WTC11 (cell line): ENCODE results near the gene DCUN1D1. TPM values are rescaled to one million over a fixed set of nuclear protein-coding genes. Genes with fewer than 3 reads are reported as not detected.

ENCODE experiments used
- ATAC-seq: fragments of 200-7000 bp; cut with Tn5 transposase; 2 replicates; pipeline ENCODE4 v1.10.0; 2021; ENCODE audit warnings: mild to moderate bottlenecking, moderate library complexity
- CTCF ChIA-PET: fragments of 300-600 bp; sonication (Branson Sonifier 250); formaldehyde crosslinking; loops from one replicate; lab custom pipeline; 2021; ENCODE audit warnings: antibody characterized with exemption; lab: Charles Lee
- POLR2A ChIA-PET: fragments of 350-600 bp; sonication (Branson Sonifier 250); formaldehyde crosslinking; loops from one replicate; lab custom pipeline; 2021; ENCODE audit warnings: antibody characterized with exemption; lab: Charles Lee
- DNase-seq: peaks from one replicate; pipeline ENCODE4 v3.0.0; 2021; ENCODE audit warnings: low spot score
- H3K27ac Mint-ChIP-seq: 2 replicates; pipeline ENCODE4 v1.8.0; 2021; ENCODE audit warnings: mixed read lengths
- H3K27me3 Mint-ChIP-seq: 2 replicates; pipeline ENCODE4 v1.8.0; 2021; ENCODE audit warnings: low read depth, mild to moderate bottlenecking, moderate library complexity, mixed read lengths
- H3K36me3 Mint-ChIP-seq: 2 replicates; pipeline ENCODE4 v1.8.0; 2021; ENCODE audit warnings: mixed read lengths
- H3K4me1 Mint-ChIP-seq: 2 replicates; pipeline ENCODE4 v1.8.0; 2022; ENCODE audit warnings: mixed read lengths
- H3K4me3 Mint-ChIP-seq: 2 replicates; pipeline ENCODE4 v1.8.0; 2021; ENCODE audit warnings: mild to moderate bottlenecking, moderate library complexity, mixed read lengths
- H3K9me3 Mint-ChIP-seq: 2 replicates; pipeline ENCODE4 v1.8.0; 2021; ENCODE audit warnings: mixed read lengths
- ARID4B ChIP-seq: sonication (generic); formaldehyde crosslinking; IDR thresholded peaks from 2 replicates; pipeline ENCODE4 v1.8.0; 2023; ENCODE audit warnings: missing genetic modification reagents, mild to moderate bottlenecking, borderline replicate concordance
- ATF6 ChIP-seq: sonication (generic); formaldehyde crosslinking; IDR thresholded peaks from 2 replicates; pipeline ENCODE4 v1.8.1; 2023; ENCODE audit warnings: mild to moderate bottlenecking, missing genetic modification reagents
- CTCF ChIP-seq: fragments of 200-600 bp; IDR thresholded peaks from 2 replicates; pipeline ENCODE4 v1.8.0; 2022; ENCODE audit warnings: antibody characterized with exemption
- E2F4 ChIP-seq: sonication (generic); formaldehyde crosslinking; IDR thresholded peaks from 2 replicates; pipeline ENCODE4 v1.8.1; 2022; ENCODE audit warnings: low read depth, mild to moderate bottlenecking, moderate library complexity, missing genetic modification reagents, borderline replicate concordance
- FOXK1 ChIP-seq: sonication (generic); formaldehyde crosslinking; IDR thresholded peaks from 2 replicates; pipeline ENCODE4 v1.8.0; 2022; ENCODE audit warnings: mild to moderate bottlenecking, moderate library complexity, missing genetic modification reagents
- FOXP1 ChIP-seq: sonication (generic); formaldehyde crosslinking; IDR thresholded peaks from 2 replicates; pipeline ENCODE4 v1.8.0; 2022; ENCODE audit warnings: missing genetic modification reagents, mild to moderate bottlenecking, moderate library complexity, borderline replicate concordance
- JUN ChIP-seq: sonication (generic); formaldehyde crosslinking; IDR thresholded peaks from 2 replicates; pipeline ENCODE4 v1.8.0; 2023; ENCODE audit warnings: mild to moderate bottlenecking, missing genetic modification reagents
- NR2C2 ChIP-seq: sonication (generic); formaldehyde crosslinking; IDR thresholded peaks from 2 replicates; pipeline ENCODE4 v1.8.0; 2022; ENCODE audit warnings: mild to moderate bottlenecking, missing genetic modification reagents
- TP53 ChIP-seq: sonication (generic); formaldehyde crosslinking; IDR thresholded peaks from 2 replicates; pipeline ENCODE4 v1.8.1; 2023; ENCODE audit warnings: mild to moderate bottlenecking, missing genetic modification reagents
- ZMAT4 ChIP-seq: fragments of 250-450 bp; sonication (Bioruptor Pico); IDR thresholded peaks from 2 replicates; pipeline ENCODE4 v1.9.0; 2021; ENCODE audit warnings: mild to moderate bottlenecking
- ZNF138 ChIP-seq: sonication (generic); formaldehyde crosslinking; conservative IDR thresholded peaks from 2 replicates; pipeline ENCODE4 v1.8.1; 2022; ENCODE audit warnings: mild to moderate bottlenecking, moderate library complexity, missing genetic modification reagents
- ZNF219 ChIP-seq: sonication (generic); formaldehyde crosslinking; IDR thresholded peaks from 2 replicates; pipeline ENCODE4 v1.8.0; 2023; ENCODE audit warnings: missing genetic modification reagents, mild to moderate bottlenecking, borderline replicate concordance
- ZSCAN18 ChIP-seq: fragments of 250-450 bp; sonication (Bioruptor Pico); IDR thresholded peaks from 2 replicates; pipeline ENCODE4 v2.1.2; 2022; ENCODE audit warnings: mild to moderate bottlenecking, moderate library complexity
- total RNA-seq: library from RNA; stranded (reverse); gene quantifications from 3 replicates; pipeline ENCODE4 v1.2.3, GENCODE V29; 2021

The DCUN1D1 gene
- total RNA-seq, 1 experiment from 2014 or later, result 64.5 TPM

GRCh38 chr3:182937293-182938051, 42.9 kb downstream of the DCUN1D1 start:
- H3K36me3 Mint-ChIP-seq, result peaks cover 8% of the 10 kb centered on the region

More at GRCh38 chr3:182937293-182938051, 42.9 kb downstream of the DCUN1D1 start:
- ATAC-seq (no peak; the same call in 1 of the 2 replicates), DNase-seq (no peak)
- H3K27ac Mint-ChIP-seq, result no peak overlapping the region
- TF ChIP-seq ATF6 (CRISPR knock-in tag) (no peak), CTCF (no peak), FOXP1 (CRISPR knock-in tag) (no peak), FOXK1 (no peak), ZNF138 (no peak), E2F4 (no peak), TP53 (CRISPR knock-in tag) (no peak), ZNF219 (CRISPR knock-in tag) (no peak), ZMAT4 (CRISPR knock-in tag) (no peak), JUN (CRISPR knock-in tag) (no peak), ARID4B (CRISPR knock-in tag) (no peak), NR2C2 (CRISPR knock-in tag) (no peak), ZSCAN18 (CRISPR knock-in tag) (no peak)
- ChIA-PET CTCF (no interaction called here), POLR2A (no interaction called here)
- H3K27me3 Mint-ChIP-seq, result no peaks in the 10 kb centered on the region
- H3K4me3 Mint-ChIP-seq, result no peak overlapping the region
- peaks cover 28% of the 10 kb centered on the region for H3K4me1 Mint-ChIP-seq
- H3K9me3 Mint-ChIP-seq, result no peaks in the 10 kb centered on the region
